ENCODE results near the gene FAM151B. TPM values are rescaled to one million over a fixed set of nuclear protein-coding genes. Genes with fewer than 3 reads are reported as not detected.

FAM151B gene
- total and polyA plus RNA-seq, 2 donors (not counting 1 experiment from before 2014, with no cell fraction given): 1.1 TPM; not detected in 1

DNA sequence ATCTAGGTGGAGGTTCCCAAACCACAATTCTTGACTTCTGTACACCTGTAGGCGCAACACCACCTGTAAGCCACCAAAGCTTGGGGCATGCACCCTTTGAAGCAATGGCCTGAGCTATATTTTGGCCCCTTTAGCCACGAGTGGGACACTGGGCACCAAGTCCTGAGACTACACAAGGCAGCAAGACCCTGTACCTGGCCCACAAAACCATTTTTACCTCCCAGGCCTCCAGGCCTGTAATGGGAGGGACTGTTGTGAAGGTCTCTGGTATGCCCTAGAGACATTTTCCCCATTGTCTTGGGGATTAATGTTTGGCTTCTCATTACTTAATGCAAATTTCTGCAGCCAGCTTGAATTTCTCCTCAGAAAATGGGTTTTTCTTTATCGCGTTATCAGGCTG, 24.6 kb upstream of the FAM151B start:
- Histone ChIP-seq H3K4me3 (ENCODE audit: control extremely low read depth in 1 of 5, extremely low read depth in 1 of 5, insufficient read depth in 1 of 5, low read depth in 2 of 5, low read length in 4 of 5) (no peak overlapping the region), H2AFZ (ENCODE audit: insufficient read depth, low read depth, low read length, poor library complexity, severe bottlenecking) (no peak overlapping the region), H3K79me2 (ENCODE audit: control insufficient read depth, insufficient read depth, low read length) (no peaks in the 10 kb centered on the region), H3K9me3 (ENCODE audit: control extremely low read depth in 1 of 3, control insufficient read depth in 2 of 3, insufficient read depth in 1 of 3, low read length in 2 of 3) (peaks cover 4 to 16% (median 14%) of the 10 kb centered on the region in 3 donors), H3K27ac (ENCODE audit: low read length in 2 of 2) (no peak overlapping the region), H3K9ac (ENCODE audit: low read length) (no peak overlapping the region), H3K4me2 (replicated peaks; ENCODE audit: low read depth, low read length, poor library complexity, severe bottlenecking) (no peak overlapping the region), H3K27me3 (replicated peaks in 1 of 4; ENCODE audit: control extremely low read depth in 1 of 4, control insufficient read depth in 3 of 4, insufficient read depth in 4 of 4, low read length in 3 of 4) (no peaks in the 10 kb centered on the region), H4K20me1 (ENCODE audit: control insufficient read depth, insufficient read depth, low read length, poor library complexity, severe bottlenecking) (no peaks in the 10 kb centered on the region), H3K4me1 (ENCODE audit: control insufficient read depth in 2 of 2, insufficient read depth in 2 of 2, low read length in 2 of 2) (no peaks in the 10 kb centered on the region), H3K36me3 (replicated peaks in 1 of 2; ENCODE audit: control extremely low read depth in 1 of 2, control insufficient read depth in 1 of 2, extremely low read depth in 1 of 2, insufficient read depth in 2 of 2, low read length in 1 of 2) (peaks cover 14 to 30% of the 10 kb centered on the region in 2 experiments)
- intact Hi-C loops (cut with micrococcal nuclease): no loop called here
- ATAC-seq (ENCODE audit: low read depth): no peak
- POLR2A ChIA-PET: no interaction called here
- Mint-ChIP-seq H3K27me3 (no peaks in the 10 kb centered on the region), H3K4me1 (no peaks in the 10 kb centered on the region), H3K4me3 (no peak overlapping the region), H3K27ac (no peak overlapping the region), H3K9me3 (ENCODE audit: insufficient read depth) (peaks cover 16% of the 10 kb centered on the region)
- no peak for TF ChIP-seq EZH2 (IDR thresholded peaks at IDR 0.05; ENCODE audit: borderline replicate concordance, insufficient read depth, low read depth, low read length, poor library complexity, severe bottlenecking)
- TF ChIP-seq, protein P1, sequence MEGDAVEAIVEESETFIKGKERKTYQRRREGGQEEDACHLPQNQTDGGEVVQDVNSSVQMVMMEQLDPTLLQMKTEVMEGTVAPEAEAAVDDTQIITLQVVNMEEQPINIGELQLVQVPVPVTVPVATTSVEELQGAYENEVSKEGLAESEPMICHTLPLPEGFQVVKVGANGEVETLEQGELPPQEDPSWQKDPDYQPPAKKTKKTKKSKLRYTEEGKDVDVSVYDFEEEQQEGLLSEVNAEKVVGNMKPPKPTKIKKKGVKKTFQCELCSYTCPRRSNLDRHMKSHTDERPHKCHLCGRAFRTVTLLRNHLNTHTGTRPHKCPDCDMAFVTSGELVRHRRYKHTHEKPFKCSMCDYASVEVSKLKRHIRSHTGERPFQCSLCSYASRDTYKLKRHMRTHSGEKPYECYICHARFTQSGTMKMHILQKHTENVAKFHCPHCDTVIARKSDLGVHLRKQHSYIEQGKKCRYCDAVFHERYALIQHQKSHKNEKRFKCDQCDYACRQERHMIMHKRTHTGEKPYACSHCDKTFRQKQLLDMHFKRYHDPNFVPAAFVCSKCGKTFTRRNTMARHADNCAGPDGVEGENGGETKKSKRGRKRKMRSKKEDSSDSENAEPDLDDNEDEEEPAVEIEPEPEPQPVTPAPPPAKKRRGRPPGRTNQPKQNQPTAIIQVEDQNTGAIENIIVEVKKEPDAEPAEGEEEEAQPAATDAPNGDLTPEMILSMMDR (IDR thresholded peaks at IDR 0.05): no peak
- WGBS (ENCODE audit: insufficient coverage): 93% methylated on average over 3 of the region's 4 CpGs
- no peak for DNase-seq
- CTCF ChIA-PET: no interaction called here

DNA sequence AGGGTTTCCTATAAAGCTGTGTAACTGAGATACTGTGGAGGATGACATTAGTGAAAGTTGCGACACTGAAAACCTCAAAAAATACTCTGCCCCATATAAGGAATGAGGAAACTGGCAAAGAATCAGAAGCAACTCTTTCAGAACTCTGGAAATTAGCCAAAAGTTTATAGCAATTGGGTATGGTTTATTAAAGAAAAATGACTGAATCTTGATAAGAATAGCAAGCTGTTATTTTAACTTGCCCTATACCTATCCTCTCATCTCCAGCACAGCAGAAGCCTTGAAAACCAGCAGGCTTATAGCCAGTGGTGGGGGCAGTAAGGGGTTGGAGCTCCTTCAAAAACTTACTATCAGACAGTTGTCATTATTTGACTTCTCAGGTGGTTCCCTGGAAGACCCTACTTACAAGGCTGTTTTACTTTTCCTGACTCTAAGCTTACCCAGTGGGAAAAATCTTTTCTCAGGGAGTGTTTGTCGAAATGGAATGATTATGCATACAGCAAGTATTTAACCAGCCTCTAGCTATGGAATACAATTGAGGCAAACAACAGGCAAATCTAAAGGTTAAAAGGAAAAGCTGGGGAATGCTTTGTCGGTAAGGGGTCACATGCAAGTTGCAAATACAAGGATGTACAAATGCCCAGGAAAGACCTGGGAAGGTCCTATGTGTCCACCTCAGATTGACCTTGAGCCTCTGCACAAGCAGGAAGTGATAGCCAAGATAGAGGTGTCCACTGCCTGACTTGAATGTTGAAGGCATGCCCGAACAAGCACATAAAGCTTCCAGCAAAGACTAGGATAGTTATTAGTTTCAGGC, 21.0 kb upstream of the FAM151B start:
- Histone ChIP-seq H3K36me3 (replicated peaks in 1 of 2; ENCODE audit: control extremely low read depth in 1 of 2, control insufficient read depth in 1 of 2, extremely low read depth in 1 of 2, insufficient read depth in 2 of 2, low read length in 1 of 2) (peaks cover 14 to 15% of the 10 kb centered on the region in 2 experiments), H3K27ac (ENCODE audit: low read length in 2 of 2) (no peak overlapping the region), H3K27me3 (replicated peaks in 1 of 4; ENCODE audit: control extremely low read depth in 1 of 4, control insufficient read depth in 3 of 4, insufficient read depth in 4 of 4, low read length in 3 of 4) (no peaks in the 10 kb centered on the region), H2AFZ (ENCODE audit: insufficient read depth, low read depth, low read length, poor library complexity, severe bottlenecking) (no peak overlapping the region), H3K4me3 (ENCODE audit: control extremely low read depth in 1 of 5, extremely low read depth in 1 of 5, insufficient read depth in 1 of 5, low read depth in 2 of 5, low read length in 4 of 5) (no peak overlapping the region), H3K4me1 (ENCODE audit: control insufficient read depth in 2 of 2, insufficient read depth in 2 of 2, low read length in 2 of 2) (no peaks in the 10 kb centered on the region), H4K20me1 (ENCODE audit: control insufficient read depth, insufficient read depth, low read length, poor library complexity, severe bottlenecking) (no peaks in the 10 kb centered on the region), H3K79me2 (ENCODE audit: control insufficient read depth, insufficient read depth, low read length) (no peaks in the 10 kb centered on the region), H3K9ac (ENCODE audit: low read length) (no peak overlapping the region), H3K9me3 (ENCODE audit: control extremely low read depth in 1 of 3, control insufficient read depth in 2 of 3, insufficient read depth in 1 of 3, low read length in 2 of 3) (peaks cover 4 to 28% (median 25%) of the 10 kb centered on the region in 3 donors), H3K4me2 (replicated peaks; ENCODE audit: low read depth, low read length, poor library complexity, severe bottlenecking) (no peak overlapping the region)
- H3K9me3 Mint-ChIP-seq (ENCODE audit: insufficient read depth): peaks cover 21% of the 10 kb centered on the region
- intact Hi-C loops (cut with micrococcal nuclease): no loop called here
- ChIA-PET POLR2A (no interaction called here), CTCF (no interaction called here)
- no peak overlapping the region for H3K4me3 Mint-ChIP-seq
- H3K27ac Mint-ChIP-seq: no peak overlapping the region
- no peaks in the 10 kb centered on the region for H3K27me3 Mint-ChIP-seq
- no peaks in the 10 kb centered on the region for H3K4me1 Mint-ChIP-seq
- TF ChIP-seq, protein P1 (IDR thresholded peaks at IDR 0.05): no peak
- TF ChIP-seq EZH2 (IDR thresholded peaks at IDR 0.05; ENCODE audit: borderline replicate concordance, insufficient read depth, low read depth, low read length, poor library complexity, severe bottlenecking): no peak
- ATAC-seq (ENCODE audit: low read depth): no peak
- 92% methylated on average over 1 of the region's 4 CpGs for WGBS (ENCODE audit: insufficient coverage)
- DNase-seq: no peak
